OCI-LY7 (cell line): ENCODE results near the gene C1orf226. TPM values are rescaled to one million over a fixed set of nuclear protein-coding genes. Genes with fewer than 3 reads are reported as not detected.

Experiments
- BruUV-seq: library from RNA; stranded (reverse); fragments of 400-500 nt; replicated peaks from 2 replicates; lab custom pipeline; 2021; lab: Mats Ljungman, UMichigan
- CTCF ChIA-PET: fragments of 300-600 bp; sonication (Branson Sonifier 250); formaldehyde crosslinking; loops from one replicate; lab custom pipeline; 2022; ENCODE audit warnings: antibody characterized with exemption; ENCODE audit not compliant: unreplicated experiment; lab: Charles Lee
- POLR2A ChIA-PET: fragments of 300-600 bp; sonication (Branson Sonifier 250); formaldehyde crosslinking; loops from one replicate; lab custom pipeline; 2022; ENCODE audit warnings: antibody characterized with exemption; lab: Charles Lee
- DNase-seq: peaks from one replicate; pipeline ENCODE4 v3.0.0-alpha.2; 2015; ENCODE audit warnings: low spot score
- H2AFZ ChIP-seq: fragments of 200-600 bp; sonication (generic), shearing (Covaris generic); 2 replicates; pipeline ENCODE4 v1.6.1; 2014; ENCODE audit warnings: mild to moderate bottlenecking, antibody characterized with exemption, low read length, moderate library complexity
- H3K27ac ChIP-seq: fragments of 200-600 bp; sonication (generic); 2 replicates; pipeline ENCODE4 v1.5.1; 2014; ENCODE audit warnings: mixed run types, low read depth, mild to moderate bottlenecking, moderate library complexity, low read length, inconsistent platforms; ENCODE audit not compliant: poor library complexity, severe bottlenecking
- H3K36me3 ChIP-seq: fragments of 200-600 bp; sonication (generic); 2 replicates; pipeline ENCODE4 v1.6.1; 2014; ENCODE audit warnings: mild to moderate bottlenecking, antibody characterized with exemption, low read length, moderate library complexity, mixed read lengths; ENCODE audit not compliant: insufficient read depth
- H3K4me1 ChIP-seq: fragments of 200-600 bp; sonication (generic); 2 replicates; pipeline ENCODE4 v1.5.1; 2014; ENCODE audit warnings: mild to moderate bottlenecking, low read length; ENCODE audit not compliant: insufficient read depth, poor library complexity, severe bottlenecking
- H3K4me2 ChIP-seq: fragments of 200-600 bp; sonication (generic); 2 replicates; pipeline ENCODE4 v1.6.1; 2014; ENCODE audit warnings: mild to moderate bottlenecking, low read length
- H3K4me3 ChIP-seq: fragments of 200-600 bp; sonication (generic); 2 replicates; pipeline ENCODE4 v1.5.1; 2014; ENCODE audit warnings: mild to moderate bottlenecking, low read depth, low read length; ENCODE audit not compliant: poor library complexity, severe bottlenecking
- H3K79me2 ChIP-seq: fragments of 200-600 bp; sonication (generic); 2 replicates; pipeline ENCODE4 v1.6.1; 2016; ENCODE audit warnings: low read depth, mild to moderate bottlenecking, low read length, moderate library complexity, mixed read lengths; ENCODE audit not compliant: insufficient read depth
- H3K9me2 ChIP-seq: fragments of 200-600 bp; sonication (generic); 2 replicates; pipeline ENCODE4 v1.6.1; 2016; ENCODE audit warnings: mild to moderate bottlenecking, low read length, mixed read lengths; ENCODE audit not compliant: insufficient read depth
- H3K9me3 ChIP-seq: fragments of 200-600 bp; sonication (generic); 2 replicates; pipeline ENCODE4 v1.6.1; 2014; ENCODE audit warnings: mild to moderate bottlenecking, mixed run types, low read length, mixed read lengths
- H4K20me1 ChIP-seq: fragments of 200-600 bp; sonication (generic); 2 replicates; pipeline ENCODE4 v1.6.1; 2014; ENCODE audit warnings: mild to moderate bottlenecking, antibody characterized with exemption, low read length, moderate library complexity, mixed read lengths; ENCODE audit not compliant: insufficient read depth
- EZH2phosphoT487 ChIP-seq: fragments of 200-600 bp; sonication (generic); IDR thresholded peaks from 2 replicates; pipeline ENCODE4 v1.6.1; 2018; ENCODE audit warnings: low read depth, borderline replicate concordance, mild to moderate bottlenecking, mixed run types, antibody characterized with exemption, low read length, moderate library complexity, mixed read lengths
- intact Hi-C: fragments of 100-400 bp; cut with micrococcal nuclease; formaldehyde crosslinking; loops from one replicate; pipeline ENCODE4 v1.10.0; 2022; ENCODE audit not compliant: unreplicated experiment
- total RNA-seq, 2 experiments: library from RNA; depleted of rRNA in 1 of 2; stranded (reverse); fragments of >200 nt in 1 of 2; shearing (Covaris generic) in 1 of 2; gene quantifications; 2 replicates each; pipeline ENCODE4 v1.2.3, GENCODE V29; 2014 to 2022
- TF ChIP-seq, protein P1 (sequence below): fragments of 200-600 bp; sonication (generic); conservative IDR thresholded peaks from 2 replicates; pipeline ENCODE4 v1.5.1; 2014; ENCODE audit warnings: mild to moderate bottlenecking, antibody characterized with exemption, low read length, moderate library complexity, mixed read lengths

The C1orf226 gene
- total RNA-seq, 2 experiments from 2014 or later, result not detected

GRCh38 chr1:162370161-162370560, 11.4 kb upstream of the C1orf226 start:
- H3K36me3 ChIP-seq, result no peaks in the 10 kb centered on the region
- no peak overlapping the region for H3K27ac ChIP-seq
- no peak overlapping the region for H3K4me2 ChIP-seq
- no peak for DNase-seq
- H3K4me1 ChIP-seq, result no peaks in the 10 kb centered on the region
- intact Hi-C loops, result no loop called here
- H3K79me2 ChIP-seq, result no peaks in the 10 kb centered on the region
- ChIA-PET POLR2A (interaction anchor here (0.6 kb wide), 1 partner anchor 253 kb away, joined by 4 read pairs; no protein-coding TSS in a partner anchor), CTCF (no interaction called here)
- TF ChIP-seq, protein P1, sequence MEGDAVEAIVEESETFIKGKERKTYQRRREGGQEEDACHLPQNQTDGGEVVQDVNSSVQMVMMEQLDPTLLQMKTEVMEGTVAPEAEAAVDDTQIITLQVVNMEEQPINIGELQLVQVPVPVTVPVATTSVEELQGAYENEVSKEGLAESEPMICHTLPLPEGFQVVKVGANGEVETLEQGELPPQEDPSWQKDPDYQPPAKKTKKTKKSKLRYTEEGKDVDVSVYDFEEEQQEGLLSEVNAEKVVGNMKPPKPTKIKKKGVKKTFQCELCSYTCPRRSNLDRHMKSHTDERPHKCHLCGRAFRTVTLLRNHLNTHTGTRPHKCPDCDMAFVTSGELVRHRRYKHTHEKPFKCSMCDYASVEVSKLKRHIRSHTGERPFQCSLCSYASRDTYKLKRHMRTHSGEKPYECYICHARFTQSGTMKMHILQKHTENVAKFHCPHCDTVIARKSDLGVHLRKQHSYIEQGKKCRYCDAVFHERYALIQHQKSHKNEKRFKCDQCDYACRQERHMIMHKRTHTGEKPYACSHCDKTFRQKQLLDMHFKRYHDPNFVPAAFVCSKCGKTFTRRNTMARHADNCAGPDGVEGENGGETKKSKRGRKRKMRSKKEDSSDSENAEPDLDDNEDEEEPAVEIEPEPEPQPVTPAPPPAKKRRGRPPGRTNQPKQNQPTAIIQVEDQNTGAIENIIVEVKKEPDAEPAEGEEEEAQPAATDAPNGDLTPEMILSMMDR, result no peak
- no peak for TF ChIP-seq EZH2phosphoT487
- no peaks in the 10 kb centered on the region for H3K9me3 ChIP-seq
- no peak overlapping the region for H3K4me3 ChIP-seq
- H2AFZ ChIP-seq, result no peak overlapping the region
- H3K9me2 ChIP-seq, result no peaks in the 10 kb centered on the region
- BruUV-seq, result no TSS peak
- H4K20me1 ChIP-seq, result no peaks in the 10 kb centered on the region

DNA sequence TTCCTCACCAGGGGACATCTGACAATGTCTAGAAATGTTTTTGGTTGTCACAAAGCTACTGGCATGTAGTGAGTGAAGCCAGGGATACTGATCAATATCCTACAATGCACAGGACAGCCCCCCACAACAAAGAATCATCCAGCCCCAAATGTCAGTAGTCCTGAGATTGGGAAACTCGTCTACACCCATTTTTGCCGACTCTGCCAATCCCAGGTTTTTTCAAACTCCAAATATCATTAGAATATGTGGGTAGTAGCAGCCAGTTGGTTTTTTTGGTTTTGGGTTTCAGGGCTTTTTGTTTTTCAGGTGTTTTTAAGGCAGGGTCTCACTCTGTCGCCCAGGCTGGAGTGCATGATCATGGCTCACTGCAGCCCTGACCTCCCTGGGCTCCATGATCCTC, 10.8 kb upstream of the C1orf226 start:
- ChIA-PET CTCF (no interaction called here), POLR2A (interaction anchor here (0.6 kb wide), 1 partner anchor 197 kb away, joined by 4 read pairs; no protein-coding TSS in a partner anchor)
- no peaks in the 10 kb centered on the region for H3K4me1 ChIP-seq
- intact Hi-C loops, result no loop called here
- BruUV-seq, result no TSS peak
- no peak overlapping the region for H3K27ac ChIP-seq
- no peak overlapping the region for H2AFZ ChIP-seq
- H3K9me3 ChIP-seq, result no peaks in the 10 kb centered on the region
- no peaks in the 10 kb centered on the region for H3K9me2 ChIP-seq
- H3K4me3 ChIP-seq, result no peak overlapping the region
- no peak for DNase-seq
- no peaks in the 10 kb centered on the region for H3K36me3 ChIP-seq
- H3K79me2 ChIP-seq, result no peaks in the 10 kb centered on the region
- TF ChIP-seq EZH2phosphoT487, result no peak
- H4K20me1 ChIP-seq, result no peaks in the 10 kb centered on the region
- no peak overlapping the region for H3K4me2 ChIP-seq

GRCh38 chr1:162371611-162372010, 9.9 kb upstream of the C1orf226 start:
- Histone ChIP-seq H2AFZ (no peak overlapping the region), H3K9me2 (no peaks in the 10 kb centered on the region), H4K20me1 (no peaks in the 10 kb centered on the region), H3K4me1 (no peaks in the 10 kb centered on the region), H3K9me3 (no peaks in the 10 kb centered on the region), H3K4me3 (no peak overlapping the region), H3K79me2 (no peaks in the 10 kb centered on the region), H3K36me3 (no peaks in the 10 kb centered on the region), H3K27ac (no peak overlapping the region), H3K4me2 (no peak overlapping the region)
- intact Hi-C loops, result no loop called here
- ChIA-PET CTCF (interaction anchor here (0.5 kb wide), 1 partner anchor 38 kb away, joined by 3 read pairs; no protein-coding TSS in a partner anchor), POLR2A (interaction anchor here (0.7 to 0.9 kb wide), 2 partner anchors 11 to 222 kb away, joined by 3 read pairs; no protein-coding TSS in a partner anchor)
- DNase-seq, result no peak
- BruUV-seq, result no TSS peak
- TF ChIP-seq, protein P1, result no peak
- no peak for TF ChIP-seq EZH2phosphoT487
